ENCODE results near the gene C20orf141.

C20orf141 gene

DNA sequence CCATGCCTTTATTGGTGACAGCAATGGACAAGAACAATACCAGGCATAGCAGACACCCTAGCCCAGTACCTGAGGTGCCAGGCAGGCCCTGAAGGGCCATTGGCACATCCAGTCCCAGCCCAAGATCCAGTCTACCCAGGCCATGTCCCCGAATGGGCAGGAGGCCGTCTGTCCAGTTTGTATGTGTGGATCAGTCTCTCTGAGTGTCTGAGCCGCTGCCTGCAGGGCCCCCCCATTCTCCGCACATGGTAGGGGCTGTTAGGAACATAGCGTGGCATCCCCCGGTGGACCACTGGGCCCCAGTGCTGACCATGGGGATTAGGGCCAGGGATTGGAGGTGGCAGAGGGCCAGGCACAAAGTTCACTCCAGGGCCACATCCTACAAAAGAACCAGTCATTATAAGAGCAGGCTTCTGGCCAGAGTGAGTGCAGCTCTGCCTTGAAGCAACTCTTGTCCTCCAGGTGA is 20.6 kb downstream of the C20orf141 start:
- Histone ChIP-seq H3K4me1 (ENCODE audit: insufficient read depth, low read length, poor library complexity, severe bottlenecking) (peaks cover 9% of the 10 kb centered on the region), H2AFZ (ENCODE audit: low read length) (no peak overlapping the region), H3K9me3 (ENCODE audit: insufficient read depth, low read depth, low read length) (no peaks in the 10 kb centered on the region), H3K36me3 (ENCODE audit: insufficient read depth, low read length) (no peaks in the 10 kb centered on the region), H4K20me1 (ENCODE audit: insufficient read depth, low read length, poor library complexity, severe bottlenecking) (no peaks in the 10 kb centered on the region), H3K4me3 (ENCODE audit: low read length, poor library complexity, severe bottlenecking) (no peak overlapping the region), H3K9me2 (replicated peaks; ENCODE audit: low read depth, low read length) (no peaks in the 10 kb centered on the region), H3K4me2 (ENCODE audit: low read depth, low read length, poor library complexity, severe bottlenecking) (no peak overlapping the region), H3K27me3 (ENCODE audit: insufficient read depth, low read length, poor library complexity, severe bottlenecking) (no peaks in the 10 kb centered on the region), H3F3A (ENCODE audit: low read depth) (no peaks in the 10 kb centered on the region), H3K79me2 (ENCODE audit: insufficient read depth, low read length) (peaks cover 13% of the 10 kb centered on the region; the same call in 1 of the 2 replicates), H3K9ac (ENCODE audit: low read depth, low read length, poor library complexity, severe bottlenecking) (no peak overlapping the region)
- no peak for TF ChIP-seq CTCF (conservative IDR thresholded peaks at IDR 0.05; ENCODE audit: low read length)
- TF ChIP-seq EZH2phosphoT487 (IDR thresholded peaks at IDR 0.05; ENCODE audit: borderline replicate concordance), result no peak

DNA sequence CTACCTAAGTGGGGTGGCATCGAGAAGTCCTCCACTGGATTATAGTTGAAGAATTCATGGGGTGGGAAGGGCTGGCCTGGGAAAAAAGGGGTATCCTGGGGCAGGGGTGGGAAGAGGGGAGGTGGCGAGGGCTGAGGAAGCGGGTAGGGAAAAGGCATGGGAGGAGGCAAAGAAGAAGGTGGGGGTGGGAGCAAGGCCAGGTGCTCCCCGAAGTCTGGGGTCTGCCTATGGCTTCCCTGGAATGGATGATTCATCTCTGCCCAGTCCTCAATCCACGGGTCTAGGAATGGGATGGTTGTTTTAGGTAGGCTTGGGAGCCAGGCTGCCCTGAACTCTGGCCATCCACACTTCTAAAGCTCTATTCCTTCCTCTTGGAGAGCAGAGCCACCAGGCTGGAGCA is 21.2 kb downstream of the C20orf141 start:
- TF ChIP-seq EZH2phosphoT487 (IDR thresholded peaks at IDR 0.05; ENCODE audit: borderline replicate concordance) (no peak), CTCF (conservative IDR thresholded peaks at IDR 0.05; ENCODE audit: low read length) (no peak)
- H3K9ac ChIP-seq (ENCODE audit: low read depth, low read length, poor library complexity, severe bottlenecking), result no peak overlapping the region

GRCh38 chr20:2837221-2837960 is 22.6 kb downstream of the C20orf141 start:
- Histone ChIP-seq H2AFZ (ENCODE audit: low read length) (no peak overlapping the region), H3F3A (ENCODE audit: low read depth) (no peaks in the 10 kb centered on the region), H3K27me3 (ENCODE audit: insufficient read depth, low read length, poor library complexity, severe bottlenecking) (no peaks in the 10 kb centered on the region), H4K20me1 (ENCODE audit: insufficient read depth, low read length, poor library complexity, severe bottlenecking) (no peaks in the 10 kb centered on the region), H3K4me1 (ENCODE audit: insufficient read depth, low read length, poor library complexity, severe bottlenecking) (peaks cover 21% of the 10 kb centered on the region), H3K4me2 (ENCODE audit: low read depth, low read length, poor library complexity, severe bottlenecking) (no peak overlapping the region), H3K79me2 (ENCODE audit: insufficient read depth, low read length) (peaks cover 30% of the 10 kb centered on the region; the same call in 1 of the 2 replicates), H3K4me3 (ENCODE audit: low read length, poor library complexity, severe bottlenecking) (no peak overlapping the region), H3K36me3 (ENCODE audit: insufficient read depth, low read length) (no peaks in the 10 kb centered on the region), H3K9ac (ENCODE audit: low read depth, low read length, poor library complexity, severe bottlenecking) (no peak overlapping the region), H3K9me3 (ENCODE audit: insufficient read depth, low read depth, low read length) (no peaks in the 10 kb centered on the region), H3K9me2 (replicated peaks; ENCODE audit: low read depth, low read length) (no peaks in the 10 kb centered on the region)
- TF ChIP-seq CTCF (conservative IDR thresholded peaks at IDR 0.05; ENCODE audit: low read length), result no peak
- TF ChIP-seq EZH2phosphoT487 (IDR thresholded peaks at IDR 0.05; ENCODE audit: borderline replicate concordance), result no peak

More for the DNA sequence above, 21.2 kb downstream of the C20orf141 start:
- peaks cover 10% of the 10 kb centered on the region for H3K4me1 ChIP-seq (ENCODE audit: insufficient read depth, low read length, poor library complexity, severe bottlenecking)
- H3K4me2 ChIP-seq (ENCODE audit: low read depth, low read length, poor library complexity, severe bottlenecking), result no peak overlapping the region
- H3K79me2 ChIP-seq (ENCODE audit: insufficient read depth, low read length), result peaks cover 16% of the 10 kb centered on the region; the same call in 1 of the 2 replicates
- H3K9me3 ChIP-seq (ENCODE audit: insufficient read depth, low read depth, low read length), result no peaks in the 10 kb centered on the region
- H3K36me3 ChIP-seq (ENCODE audit: insufficient read depth, low read length), result no peaks in the 10 kb centered on the region
- no peaks in the 10 kb centered on the region for H3F3A ChIP-seq (ENCODE audit: low read depth)
- H3K27me3 ChIP-seq (ENCODE audit: insufficient read depth, low read length, poor library complexity, severe bottlenecking), result no peaks in the 10 kb centered on the region
- H3K9me2 ChIP-seq (replicated peaks; ENCODE audit: low read depth, low read length), result no peaks in the 10 kb centered on the region
- H2AFZ ChIP-seq (ENCODE audit: low read length), result no peak overlapping the region
- H4K20me1 ChIP-seq (ENCODE audit: insufficient read depth, low read length, poor library complexity, severe bottlenecking), result no peaks in the 10 kb centered on the region
- H3K4me3 ChIP-seq (ENCODE audit: low read length, poor library complexity, severe bottlenecking), result no peak overlapping the region
